PFSK-1 (cell line): ENCODE results near the gene SYNDIG1.

Source experiments
- FOXP2 ChIP-seq: optimal IDR thresholded peaks from 2 replicates; pipeline ENCODE3; 2011; ENCODE audit warnings: borderline replicate concordance, control low read depth, inconsistent platforms; ENCODE audit not compliant: insufficient read depth; ENCODE audit errors: extremely low read length, extremely low read depth
- POLR2AphosphoS5 ChIP-seq: IDR thresholded peaks from 2 replicates; pipeline ENCODE4 v1.6.1; 2012; ENCODE audit warnings: low read depth, mild to moderate bottlenecking, control low read depth, low read length, moderate library complexity
- SIN3A ChIP-seq: IDR thresholded peaks from 2 replicates; pipeline ENCODE4 v1.6.1; 2012; ENCODE audit warnings: mild to moderate bottlenecking, low read length, moderate library complexity, borderline replicate concordance; ENCODE audit not compliant: insufficient read depth
- TAF1 ChIP-seq: IDR thresholded peaks from 2 replicates; pipeline ENCODE4 v1.6.1; 2012; ENCODE audit warnings: low read length, control low read depth, borderline replicate concordance; ENCODE audit not compliant: insufficient read depth
- TF ChIP-seq, protein P1 (sequence below), 2 experiments: IDR thresholded peaks; 2 replicates each; pipeline versions ENCODE4 v1.6.1 to v1.8.0; 2011 to 2012; ENCODE audit warnings: low read depth in 2 of 2, low read length in 2 of 2, control low read depth in 1 of 2, inconsistent platforms in 1 of 2, mild to moderate bottlenecking in 1 of 2, moderate library complexity in 1 of 2; ENCODE audit not compliant: insufficient read depth in 1 of 2

SYNDIG1 gene

DNA sequence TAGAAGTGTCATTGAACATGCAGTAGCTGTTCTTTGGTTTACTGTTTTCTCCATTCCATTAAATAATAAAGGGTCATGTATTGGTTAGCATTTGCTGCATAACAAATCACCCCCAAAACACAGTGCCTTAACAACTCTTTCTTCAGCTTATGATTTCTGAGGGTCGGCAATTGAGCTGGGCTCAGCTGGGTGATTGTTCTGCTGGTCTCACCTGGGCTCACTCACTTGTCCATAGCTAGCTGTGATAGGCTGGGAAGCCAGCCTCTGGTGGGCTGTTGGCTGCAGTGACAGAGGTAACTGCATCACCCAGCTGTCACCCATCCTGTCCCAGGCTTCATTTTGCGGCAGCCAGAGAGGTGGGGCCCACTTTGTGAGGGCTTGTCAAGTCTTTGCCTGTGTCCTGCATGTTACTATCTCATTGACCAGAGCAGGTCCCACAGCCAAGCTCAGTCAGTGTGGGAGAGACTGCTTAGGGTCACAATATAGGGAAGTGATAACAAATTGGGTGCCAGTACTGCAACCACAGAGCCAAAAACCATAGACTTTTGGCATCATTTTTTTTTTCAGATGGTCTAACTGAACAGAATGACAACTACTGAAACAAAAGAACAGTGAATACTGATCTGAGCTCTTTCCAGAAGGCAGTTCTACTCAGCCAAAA lies 76.9 kb downstream of the SYNDIG1 start:
- TF ChIP-seq, protein P1, sequence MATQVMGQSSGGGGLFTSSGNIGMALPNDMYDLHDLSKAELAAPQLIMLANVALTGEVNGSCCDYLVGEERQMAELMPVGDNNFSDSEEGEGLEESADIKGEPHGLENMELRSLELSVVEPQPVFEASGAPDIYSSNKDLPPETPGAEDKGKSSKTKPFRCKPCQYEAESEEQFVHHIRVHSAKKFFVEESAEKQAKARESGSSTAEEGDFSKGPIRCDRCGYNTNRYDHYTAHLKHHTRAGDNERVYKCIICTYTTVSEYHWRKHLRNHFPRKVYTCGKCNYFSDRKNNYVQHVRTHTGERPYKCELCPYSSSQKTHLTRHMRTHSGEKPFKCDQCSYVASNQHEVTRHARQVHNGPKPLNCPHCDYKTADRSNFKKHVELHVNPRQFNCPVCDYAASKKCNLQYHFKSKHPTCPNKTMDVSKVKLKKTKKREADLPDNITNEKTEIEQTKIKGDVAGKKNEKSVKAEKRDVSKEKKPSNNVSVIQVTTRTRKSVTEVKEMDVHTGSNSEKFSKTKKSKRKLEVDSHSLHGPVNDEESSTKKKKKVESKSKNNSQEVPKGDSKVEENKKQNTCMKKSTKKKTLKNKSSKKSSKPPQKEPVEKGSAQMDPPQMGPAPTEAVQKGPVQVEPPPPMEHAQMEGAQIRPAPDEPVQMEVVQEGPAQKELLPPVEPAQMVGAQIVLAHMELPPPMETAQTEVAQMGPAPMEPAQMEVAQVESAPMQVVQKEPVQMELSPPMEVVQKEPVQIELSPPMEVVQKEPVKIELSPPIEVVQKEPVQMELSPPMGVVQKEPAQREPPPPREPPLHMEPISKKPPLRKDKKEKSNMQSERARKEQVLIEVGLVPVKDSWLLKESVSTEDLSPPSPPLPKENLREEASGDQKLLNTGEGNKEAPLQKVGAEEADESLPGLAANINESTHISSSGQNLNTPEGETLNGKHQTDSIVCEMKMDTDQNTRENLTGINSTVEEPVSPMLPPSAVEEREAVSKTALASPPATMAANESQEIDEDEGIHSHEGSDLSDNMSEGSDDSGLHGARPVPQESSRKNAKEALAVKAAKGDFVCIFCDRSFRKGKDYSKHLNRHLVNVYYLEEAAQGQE (IDR thresholded peaks at IDR 0.05; ENCODE audit: insufficient read depth in 1 of 2, low read depth in 2 of 2, low read length in 2 of 2) = no peak
- TF ChIP-seq SIN3A (no peak), FOXP2 (no peak), TAF1 (no peak)

GRCh38 chr20:24547967-24548366 lies 78.5 kb downstream of the SYNDIG1 start:
- TF ChIP-seq FOXP2 = no peak
- TF ChIP-seq POLR2AphosphoS5 = no peak
- no peak for TF ChIP-seq SIN3A
- TF ChIP-seq TAF1 = no peak
- TF ChIP-seq, protein P1 (IDR thresholded peaks at IDR 0.05; ENCODE audit: insufficient read depth in 1 of 2, low read depth in 2 of 2, low read length in 2 of 2) = no peak

DNA sequence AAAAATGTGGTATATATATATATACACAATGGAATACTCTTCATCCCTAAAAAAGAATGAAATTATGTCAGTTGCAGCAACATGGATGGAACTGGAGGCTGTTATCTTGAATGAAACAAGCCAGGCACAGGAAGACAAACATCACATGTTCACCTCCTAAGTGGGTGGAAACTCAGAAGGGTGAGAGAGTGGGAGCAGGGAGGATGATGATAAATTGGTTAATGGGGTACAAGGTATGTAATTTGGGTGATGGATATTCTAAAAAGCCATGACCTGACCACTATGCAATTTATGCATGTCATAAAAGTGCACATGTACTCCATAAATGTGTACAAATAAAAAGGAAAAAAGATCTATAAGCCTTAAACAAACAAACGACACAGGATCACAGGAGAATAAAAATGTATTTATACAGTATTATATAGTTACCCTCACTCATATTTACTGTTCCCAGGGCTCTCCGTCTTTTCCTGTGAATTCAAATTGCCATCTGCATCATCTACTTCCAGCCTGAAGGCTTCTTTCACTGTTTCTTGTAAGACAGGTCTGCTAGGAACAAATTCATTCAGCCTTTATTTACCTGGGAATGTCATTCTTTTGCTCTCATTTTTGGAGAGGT lies 89.8 kb downstream of the SYNDIG1 start:
- TF ChIP-seq TAF1 (no peak), POLR2AphosphoS5 (no peak), FOXP2 (no peak), SIN3A (no peak)

GRCh38 chr20:24560571-24561491 lies 91.4 kb downstream of the SYNDIG1 start:
- TF ChIP-seq, protein P1 (IDR thresholded peaks at IDR 0.05; ENCODE audit: insufficient read depth in 1 of 2, low read depth in 2 of 2, low read length in 2 of 2) = no peak
- TF ChIP-seq TAF1 = no peak
- TF ChIP-seq POLR2AphosphoS5 = no peak
- no peak for TF ChIP-seq FOXP2
- no peak for TF ChIP-seq SIN3A

GRCh38 chr20:24565835-24566351 lies 96.5 kb downstream of the SYNDIG1 start:
- no peak for TF ChIP-seq POLR2AphosphoS5
- TF ChIP-seq, protein P1 (IDR thresholded peaks at IDR 0.05; ENCODE audit: insufficient read depth in 1 of 2, low read depth in 2 of 2, low read length in 2 of 2) = no peak
- no peak for TF ChIP-seq FOXP2
- no peak for TF ChIP-seq SIN3A
